Gastroesophageal sphincter (tissue), 3 donors: ENCODE measurements around the gene FOXD4L6.
"Not testable (repeated sequence)": the region's sequence is repeated elsewhere in the genome, so short reads cannot be mapped to it uniquely, and the experiment has no call there.

Experiments used
- EP300 ChIP-seq: sonication (generic); formaldehyde crosslinking; IDR thresholded peaks from one replicate; pipeline ENCODE4 v1.6.1; 2017; ENCODE audit warnings: antibody characterized with exemption, mild to moderate bottlenecking
- POLR2A ChIP-seq, 2 donors: fragments of 450-650 bp; IDR thresholded peaks; one replicate each; pipeline ENCODE4 v1.6.1; 2017; ENCODE audit warnings: antibody characterized with exemption in 2 of 2, mild to moderate bottlenecking in 2 of 2, moderate library complexity in 1 of 2
- POLR2AphosphoS5 ChIP-seq: sonication (generic); formaldehyde crosslinking; IDR thresholded peaks from one replicate; pipeline ENCODE4 v1.6.1; 2017; ENCODE audit warnings: antibody characterized with exemption
- TF ChIP-seq, protein P1 (sequence below), 4 experiments: fragments of 200-600 bp in 2 of 4; fragments of 450-650 bp in 2 of 4; sonication (generic) in 1 of 4; IDR thresholded peaks; one replicate each; pipeline ENCODE4 v1.5.1; 2017 to 2019; ENCODE audit warnings: antibody characterized with exemption in 4 of 4, mild to moderate bottlenecking in 2 of 4, moderate library complexity in 2 of 4

DNA sequence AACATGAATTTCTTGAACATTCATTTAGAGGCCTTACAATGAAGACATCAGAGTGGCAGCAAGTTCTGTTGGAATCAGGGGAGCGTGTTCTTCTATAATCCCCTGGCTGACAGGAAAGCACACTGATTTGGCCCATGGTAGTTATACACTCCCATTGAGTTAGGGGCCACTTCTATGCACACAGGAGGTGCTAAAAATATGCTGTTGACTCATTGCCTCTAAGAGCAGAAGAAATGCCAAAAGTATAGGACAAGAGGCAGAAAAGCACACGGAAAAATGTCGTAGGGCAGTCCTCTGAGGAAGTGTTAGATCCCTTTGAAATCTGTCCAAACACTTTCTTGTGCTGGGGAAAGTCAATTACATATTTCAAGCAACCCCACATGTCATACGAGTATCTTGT, 49.0 kb downstream of the FOXD4L6 start:
- TF ChIP-seq, protein P1, sequence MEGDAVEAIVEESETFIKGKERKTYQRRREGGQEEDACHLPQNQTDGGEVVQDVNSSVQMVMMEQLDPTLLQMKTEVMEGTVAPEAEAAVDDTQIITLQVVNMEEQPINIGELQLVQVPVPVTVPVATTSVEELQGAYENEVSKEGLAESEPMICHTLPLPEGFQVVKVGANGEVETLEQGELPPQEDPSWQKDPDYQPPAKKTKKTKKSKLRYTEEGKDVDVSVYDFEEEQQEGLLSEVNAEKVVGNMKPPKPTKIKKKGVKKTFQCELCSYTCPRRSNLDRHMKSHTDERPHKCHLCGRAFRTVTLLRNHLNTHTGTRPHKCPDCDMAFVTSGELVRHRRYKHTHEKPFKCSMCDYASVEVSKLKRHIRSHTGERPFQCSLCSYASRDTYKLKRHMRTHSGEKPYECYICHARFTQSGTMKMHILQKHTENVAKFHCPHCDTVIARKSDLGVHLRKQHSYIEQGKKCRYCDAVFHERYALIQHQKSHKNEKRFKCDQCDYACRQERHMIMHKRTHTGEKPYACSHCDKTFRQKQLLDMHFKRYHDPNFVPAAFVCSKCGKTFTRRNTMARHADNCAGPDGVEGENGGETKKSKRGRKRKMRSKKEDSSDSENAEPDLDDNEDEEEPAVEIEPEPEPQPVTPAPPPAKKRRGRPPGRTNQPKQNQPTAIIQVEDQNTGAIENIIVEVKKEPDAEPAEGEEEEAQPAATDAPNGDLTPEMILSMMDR (IDR thresholded peaks at IDR 0.05): not testable (repeated sequence)
- TF ChIP-seq POLR2A (IDR thresholded peaks at IDR 0.05); POLR2AphosphoS5; EP300: not testable (repeated sequence)
